HG02885 (cell line): ENCODE measurements around the gene PPP2R5C.

Source experiments
- ATAC-seq: cut with Tn5 transposase; IDR thresholded peaks from one replicate; pipeline ENCODE4 v1.9.1; 2021; ENCODE audit warnings: mild to moderate bottlenecking; ENCODE audit not compliant: unreplicated experiment, poor library complexity

The PPP2R5C gene

GRCh38 chr14:101878211-101878821, 116.8 kb downstream of the PPP2R5C start:
- no peak for ATAC-seq

GRCh38 chr14:101878822-101879528, 117.5 kb downstream of the PPP2R5C start:
- no peak for ATAC-seq

DNA sequence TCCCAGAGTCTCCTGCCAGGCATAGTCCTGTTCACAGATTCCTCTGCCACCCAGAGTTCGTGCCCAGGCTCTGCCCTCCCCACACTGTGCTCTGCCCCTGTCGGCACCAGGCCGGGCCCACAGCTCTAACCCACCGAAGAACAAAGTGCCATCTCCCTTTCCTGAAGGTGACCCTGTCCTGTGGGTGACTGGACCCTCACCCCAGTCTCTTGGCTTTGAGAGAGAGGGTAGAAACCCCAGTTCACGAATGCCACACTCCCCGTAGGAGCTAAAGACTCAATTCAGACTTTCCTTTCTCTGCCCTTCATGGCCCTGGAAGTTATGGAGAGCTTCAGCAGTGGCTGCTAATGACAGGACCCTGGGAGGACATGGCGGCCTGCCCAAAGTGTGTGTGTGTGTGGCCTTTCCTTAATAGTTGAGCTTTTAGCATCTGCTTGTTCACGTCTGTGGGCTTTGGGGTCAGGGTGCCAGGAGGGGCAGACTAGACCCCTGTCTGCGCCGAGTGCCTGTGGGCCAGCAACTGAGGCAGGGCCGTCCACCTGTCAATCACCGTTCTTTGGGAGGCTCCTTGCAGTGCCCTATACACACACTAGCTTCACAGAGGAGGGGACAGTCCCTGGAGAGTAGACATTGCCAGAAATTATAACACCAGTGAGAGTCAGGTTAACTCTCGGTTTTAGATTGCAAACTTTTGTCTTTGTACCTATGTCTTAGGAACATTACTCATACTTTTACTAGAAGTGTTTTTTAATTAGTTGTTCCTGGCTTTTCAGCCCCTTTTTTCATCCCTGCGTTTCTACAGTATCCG, 118.2 kb downstream of the PPP2R5C start:
- no peak for ATAC-seq

DNA sequence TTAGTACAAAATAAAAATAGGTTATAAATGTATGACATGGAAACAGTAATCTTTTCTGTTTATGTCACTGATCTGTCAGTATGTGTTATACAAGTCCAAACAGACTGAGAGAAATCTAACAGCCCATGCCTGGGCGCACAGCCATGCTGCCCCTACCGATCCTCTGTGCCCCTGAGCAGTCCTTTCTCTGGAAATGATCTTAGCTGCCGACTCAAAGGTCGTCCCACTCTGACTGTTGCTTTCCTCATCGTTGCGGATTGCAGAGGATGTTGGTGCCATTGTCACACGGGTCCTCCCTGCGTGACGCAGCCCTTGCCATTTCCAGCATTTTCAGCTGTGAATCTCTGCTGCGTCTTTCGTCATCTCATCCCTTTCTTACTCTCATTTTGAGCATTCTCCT, 119.9 kb downstream of the PPP2R5C start:
- ATAC-seq = no peak

GRCh38 chr14:101882141-101882935, 120.8 kb downstream of the PPP2R5C start:
- ATAC-seq = no peak

- ATAC-seq = no peak
Measured at GRCh38 chr14:101884089-101884933, 122.8 kb downstream of the PPP2R5C start.

DNA sequence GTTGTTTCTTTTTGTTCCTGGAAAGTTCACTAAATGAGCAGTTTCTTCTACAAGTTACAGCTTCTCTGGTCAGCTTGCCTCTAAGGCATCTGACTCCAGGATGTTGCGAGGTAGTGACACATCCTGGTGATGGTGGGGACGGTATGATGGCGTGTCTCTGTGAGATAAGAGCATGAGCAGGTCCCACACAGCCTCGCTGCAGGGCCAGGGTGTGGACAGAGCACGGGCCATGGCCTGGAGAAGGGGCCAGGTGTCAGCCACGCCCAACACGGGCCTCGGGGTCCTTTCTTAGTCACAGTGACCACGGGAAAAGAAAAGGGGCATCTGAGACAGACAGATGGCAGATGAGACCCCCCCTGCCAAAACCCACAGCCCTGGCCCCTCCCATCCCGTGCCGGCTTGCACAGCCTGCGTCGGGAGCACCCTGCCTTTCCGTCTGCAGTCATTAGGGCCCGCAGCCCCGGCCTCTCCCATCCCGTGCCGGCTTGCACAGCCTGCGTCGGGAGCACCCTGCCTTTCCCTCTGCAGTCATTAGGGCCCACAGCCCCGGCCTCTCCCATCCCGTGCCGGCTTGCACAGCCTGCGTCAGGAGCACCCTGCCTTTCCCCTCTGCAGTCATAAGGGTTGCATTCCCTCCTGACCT, 123.5 kb downstream of the PPP2R5C start:
- no peak for ATAC-seq

DNA sequence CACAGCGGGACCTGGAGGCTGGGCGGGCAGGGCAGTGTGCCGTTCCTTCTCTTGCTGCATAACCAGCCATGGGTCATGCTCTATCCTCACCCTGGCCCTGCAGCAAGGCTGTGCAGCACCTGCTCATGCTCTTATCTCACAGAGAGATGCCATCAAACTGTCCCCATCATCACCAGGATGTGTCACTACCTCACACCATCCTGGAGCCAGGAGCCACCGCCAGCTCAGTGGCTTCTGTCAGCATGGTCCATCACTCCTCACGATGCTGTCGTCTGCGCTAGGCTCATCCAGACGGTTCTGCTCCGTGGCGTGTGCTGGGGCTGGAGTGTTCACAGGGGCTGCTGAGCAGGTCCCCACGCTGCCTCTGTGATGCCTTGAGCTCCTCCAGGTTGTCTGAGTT, 125.7 kb downstream of the PPP2R5C start:
- no peak for ATAC-seq

DNA sequence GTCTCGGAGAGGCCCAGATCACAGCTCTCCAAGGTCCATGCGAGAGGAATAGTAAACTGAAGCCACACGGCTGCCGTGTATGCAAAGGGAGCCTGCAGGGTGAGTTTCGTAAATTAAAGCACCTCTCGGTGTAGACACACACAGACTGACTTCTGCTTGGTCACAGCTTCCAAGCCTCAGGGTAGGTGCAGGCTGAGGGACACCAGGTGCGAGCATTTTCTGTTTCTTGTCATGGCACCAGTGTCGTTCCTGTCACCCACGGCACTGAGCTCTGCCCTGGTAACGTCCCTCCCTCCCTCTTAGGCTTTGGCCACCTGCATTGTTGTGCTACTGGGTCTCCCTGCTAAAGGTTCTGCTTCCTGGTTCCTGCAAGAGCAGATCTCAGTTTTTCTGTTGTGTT, 126.7 kb downstream of the PPP2R5C start:
- ATAC-seq = no peak

DNA sequence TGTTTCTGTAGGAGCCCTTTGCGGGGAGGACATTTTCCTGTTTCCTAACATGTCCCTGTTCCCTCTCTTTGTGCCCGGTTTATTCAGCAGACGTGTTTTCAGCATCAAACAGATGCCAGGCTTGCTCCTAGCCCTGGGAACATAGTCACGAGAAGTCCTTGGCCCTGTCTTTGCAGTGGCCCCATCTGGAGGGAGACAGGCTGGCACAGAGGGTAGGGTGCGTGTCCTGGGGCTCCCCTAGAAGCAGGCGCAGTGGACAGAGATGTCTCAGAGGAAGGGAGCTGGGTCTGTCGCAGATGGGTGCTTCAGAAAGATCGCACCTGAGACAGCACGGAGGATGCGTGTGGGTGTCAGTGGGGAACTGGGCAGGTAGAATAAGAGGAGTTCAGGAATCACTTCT, 127.9 kb downstream of the PPP2R5C start:
- no peak for ATAC-seq

DNA sequence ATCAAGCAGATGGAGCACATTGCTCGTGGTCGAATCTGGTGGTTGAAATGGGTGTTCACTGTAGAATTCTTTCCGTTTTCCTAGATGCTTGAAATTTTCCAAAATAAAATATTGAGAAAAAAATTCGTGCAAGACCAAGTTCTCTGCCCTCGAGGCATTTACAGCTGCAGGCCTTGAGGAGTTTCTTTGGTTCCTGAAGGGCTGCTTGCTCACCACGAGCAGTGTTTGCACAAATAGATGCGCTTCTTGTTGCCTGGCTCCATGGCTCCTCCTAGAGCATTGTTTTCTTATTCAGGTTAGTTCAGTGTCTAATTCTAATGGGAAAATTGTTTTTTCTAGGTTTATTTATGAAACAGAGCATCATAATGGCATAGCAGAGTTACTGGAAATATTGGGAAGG, 128.4 kb downstream of the PPP2R5C start:
- ATAC-seq = no peak

- no peak for ATAC-seq
Measured at GRCh38 chr14:101891471-101891870, 130.0 kb downstream of the PPP2R5C start.

DNA sequence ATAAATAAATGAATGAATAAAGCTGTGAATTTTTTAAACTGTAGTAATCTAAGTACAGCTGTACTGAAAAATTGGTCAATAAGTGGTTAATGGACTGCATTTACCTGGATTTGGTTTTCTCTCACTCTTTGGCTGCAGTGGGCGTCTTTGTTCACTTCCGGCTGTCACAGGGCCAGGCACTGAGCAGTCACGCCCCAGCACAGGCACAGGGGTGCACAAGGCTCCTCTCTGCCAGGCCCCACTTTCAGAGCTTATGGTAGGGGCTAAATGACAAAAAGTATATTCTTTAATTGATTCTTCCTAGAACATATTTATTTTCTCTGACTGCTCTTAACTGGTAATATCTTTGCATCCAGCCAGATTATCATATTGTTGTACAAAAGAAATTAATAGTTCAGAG, 132.2 kb downstream of the PPP2R5C start:
- ATAC-seq = no peak

DNA sequence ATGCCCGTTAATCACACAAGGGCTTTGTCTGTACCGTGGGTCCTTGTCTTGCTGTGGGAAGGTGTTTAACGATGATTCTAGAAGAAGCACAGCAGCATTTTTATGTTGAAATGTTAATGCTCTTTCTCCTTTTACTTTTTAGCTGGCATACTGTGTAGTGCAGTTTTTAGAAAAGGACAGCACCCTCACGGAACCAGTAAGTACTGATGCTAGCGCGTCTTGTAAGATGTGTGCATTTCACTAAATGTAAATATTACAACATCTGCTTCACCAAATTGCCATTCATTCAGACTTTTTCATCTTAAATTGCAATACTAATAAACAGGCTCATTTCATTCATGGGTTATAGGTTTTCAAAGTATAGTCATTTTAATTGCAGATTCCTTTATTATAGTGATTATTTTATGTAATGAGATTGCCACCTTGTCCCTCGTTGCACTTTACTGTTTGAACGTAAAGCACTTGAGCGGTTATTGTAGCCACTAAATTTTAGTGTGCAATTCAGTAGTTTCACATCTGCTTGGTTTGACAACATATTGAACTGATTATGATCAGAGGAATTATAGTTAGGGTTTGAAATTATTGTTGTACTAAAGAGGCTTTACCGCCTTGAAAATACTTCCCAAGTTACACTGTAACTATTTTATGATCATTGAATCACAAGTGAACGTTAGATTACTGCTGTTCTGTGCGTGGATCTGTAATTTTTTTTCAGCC, 133.0 kb downstream of the PPP2R5C start:
- no peak for ATAC-seq

GRCh38 chr14:101895256-101895655, 133.7 kb downstream of the PPP2R5C start:
- no peak for ATAC-seq

DNA sequence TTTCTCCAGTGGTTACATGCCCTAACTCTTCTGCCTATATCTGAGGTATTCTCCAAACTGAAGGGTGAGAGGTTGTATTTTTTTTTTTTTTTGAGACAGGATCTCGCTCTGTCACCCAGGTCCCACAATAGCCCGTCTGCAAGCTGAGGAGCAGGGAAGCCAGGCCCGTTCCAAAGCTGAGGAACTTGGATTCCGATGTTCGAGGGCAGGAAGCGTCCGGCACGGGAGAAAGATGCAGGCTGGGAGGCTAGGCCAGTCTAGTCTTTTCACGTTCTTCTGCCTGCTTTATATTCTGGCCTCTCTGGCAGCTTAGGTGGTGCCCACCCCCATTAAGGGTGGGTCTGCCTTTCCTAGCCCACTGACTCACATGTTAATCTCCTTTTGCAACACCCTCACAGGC, 135.8 kb downstream of the PPP2R5C start:
- no peak for ATAC-seq

- ATAC-seq = no peak
Measured at GRCh38 chr14:101898416-101898815, 136.9 kb downstream of the PPP2R5C start.

DNA sequence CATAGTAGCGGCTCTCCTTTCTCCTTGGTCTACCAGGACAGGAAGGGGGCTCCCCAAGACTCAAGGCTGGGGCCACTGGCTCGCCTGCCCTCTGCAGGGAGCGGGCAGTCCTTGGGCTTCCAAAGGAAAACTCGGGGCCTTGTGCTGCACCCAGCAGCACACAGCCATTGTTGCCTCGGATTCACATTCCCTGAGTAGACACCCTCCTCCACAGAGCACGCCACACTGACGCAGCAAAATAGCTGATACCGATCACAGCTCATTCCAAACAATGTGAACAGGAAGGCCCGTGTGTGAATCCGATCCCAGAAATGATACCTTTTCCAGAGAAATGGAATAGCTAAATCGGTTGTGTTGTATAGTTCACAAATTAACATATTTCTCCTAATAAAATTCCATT, 137.8 kb downstream of the PPP2R5C start:
- no peak for ATAC-seq

DNA sequence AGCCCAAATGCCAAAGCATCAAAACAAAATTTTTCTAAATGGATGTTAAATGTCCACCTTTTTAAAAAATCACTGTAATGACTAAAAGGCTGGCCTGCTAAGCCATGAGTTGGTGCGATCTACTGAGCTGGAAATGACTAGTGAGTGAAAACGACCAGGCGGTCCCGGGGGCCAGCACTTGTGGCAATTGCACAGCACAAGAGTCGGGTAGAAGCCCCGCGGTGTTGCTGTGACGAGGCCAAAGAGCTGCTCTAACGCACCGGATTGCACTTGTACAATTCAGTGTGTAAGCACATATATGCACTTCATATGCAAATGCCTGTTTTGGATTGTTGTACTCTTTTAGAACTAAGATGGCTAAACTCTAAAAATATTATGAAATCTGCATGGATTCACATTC, 138.7 kb downstream of the PPP2R5C start:
- no peak for ATAC-seq
